Measurements from ENCODE around the gene CDCA4.

CDCA4 gene

GRCh38 chr14:104969741-104970230 lies 51.1 kb downstream of the CDCA4 start:
- Histone ChIP-seq H3K4me3 (ENCODE audit: low read length) (no peak overlapping the region), H3K4me1 (ENCODE audit: insufficient read depth, low read length) (peaks cover 28% of the 10 kb centered on the region), H3K27me3 (ENCODE audit: insufficient read depth, low read length) (peaks cover 4% of the 10 kb centered on the region; the same call in 1 of the 2 replicates), H3K9me3 (ENCODE audit: insufficient read depth, low read depth, low read length) (no peaks in the 10 kb centered on the region), H3K27ac (ENCODE audit: low read depth, low read length) (no peak overlapping the region), H3K36me3 (ENCODE audit: insufficient read depth, low read length) (no peaks in the 10 kb centered on the region), H3K9ac (ENCODE audit: low read depth, low read length) (no peak overlapping the region)
- WGBS, result 91% methylated on average over 10 of the region's 10 CpGs

- H3K9ac ChIP-seq (ENCODE audit: low read depth, low read length), result no peak overlapping the region
- no peaks in the 10 kb centered on the region for H3K9me3 ChIP-seq (ENCODE audit: insufficient read depth, low read depth, low read length)
- H3K4me3 ChIP-seq (ENCODE audit: low read length), result no peak overlapping the region
- peaks cover 28% of the 10 kb centered on the region for H3K4me1 ChIP-seq (ENCODE audit: insufficient read depth, low read length)
- H3K27ac ChIP-seq (ENCODE audit: low read depth, low read length), result no peak overlapping the region
- peaks cover 4% of the 10 kb centered on the region; the same call in 1 of the 2 replicates for H3K27me3 ChIP-seq (ENCODE audit: insufficient read depth, low read length)
- H3K36me3 ChIP-seq (ENCODE audit: insufficient read depth, low read length), result no peaks in the 10 kb centered on the region
- WGBS, result 69% methylated on average over 21 of the region's 21 CpGs
Measured at GRCh38 chr14:104968541-104969401, 52.1 kb downstream of the CDCA4 start.

DNA sequence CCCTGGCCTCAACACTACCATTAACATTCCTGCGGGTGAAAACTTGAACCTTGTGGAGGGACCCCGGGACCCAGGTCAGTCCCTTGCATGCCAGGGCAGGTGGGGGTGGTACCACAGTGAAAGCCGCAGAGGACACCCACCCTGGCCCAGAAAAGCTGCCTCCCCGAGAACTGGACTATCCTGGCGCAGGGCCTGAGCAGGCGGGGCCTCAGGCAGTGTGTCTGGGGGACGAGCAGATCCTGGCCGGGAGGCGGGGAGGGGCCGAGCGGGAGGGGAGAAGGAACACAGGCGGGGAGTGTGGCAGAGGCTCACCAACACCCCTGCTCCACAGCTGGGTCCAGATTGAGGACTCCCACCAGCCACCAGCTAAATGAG lies 52.7 kb downstream of the CDCA4 start:
- 17% methylated on average over 12 of the region's 12 CpGs for WGBS
- no peak overlapping the region for H3K27ac ChIP-seq (ENCODE audit: low read depth, low read length)
- peaks cover 23% of the 10 kb centered on the region for H3K4me1 ChIP-seq (ENCODE audit: insufficient read depth, low read length)
- H3K27me3 ChIP-seq (ENCODE audit: insufficient read depth, low read length), result peaks cover 4% of the 10 kb centered on the region; the same call in 1 of the 2 replicates
- no peak overlapping the region for H3K9ac ChIP-seq (ENCODE audit: low read depth, low read length)
- H3K4me3 ChIP-seq (ENCODE audit: low read length), result peak overlapping the region; percentile 43
- no peaks in the 10 kb centered on the region for H3K9me3 ChIP-seq (ENCODE audit: insufficient read depth, low read depth, low read length)
- no peaks in the 10 kb centered on the region for H3K36me3 ChIP-seq (ENCODE audit: insufficient read depth, low read length)

GRCh38 chr14:104967386-104968152 lies 53.3 kb downstream of the CDCA4 start:
- Histone ChIP-seq H3K4me3 (ENCODE audit: low read length) (peak overlapping the region; percentile 43), H3K27ac (ENCODE audit: low read depth, low read length) (no peak overlapping the region), H3K27me3 (ENCODE audit: insufficient read depth, low read length) (peaks cover 4% of the 10 kb centered on the region; the same call in 1 of the 2 replicates), H3K9ac (ENCODE audit: low read depth, low read length) (peak overlapping the region; percentile 50), H3K9me3 (ENCODE audit: insufficient read depth, low read depth, low read length) (no peaks in the 10 kb centered on the region), H3K36me3 (ENCODE audit: insufficient read depth, low read length) (no peaks in the 10 kb centered on the region), H3K4me1 (ENCODE audit: insufficient read depth, low read length) (peaks cover 19% of the 10 kb centered on the region)
- WGBS, result 6% methylated on average over 36 of the region's 36 CpGs

GRCh38 chr14:104966981-104967385 lies 53.9 kb downstream of the CDCA4 start:
- H3K4me1 ChIP-seq (ENCODE audit: insufficient read depth, low read length), result peaks cover 19% of the 10 kb centered on the region
- H3K4me3 ChIP-seq (ENCODE audit: low read length), result no peak overlapping the region; the same call in 1 of the 2 replicates
- no peak overlapping the region for H3K9ac ChIP-seq (ENCODE audit: low read depth, low read length)
- no peaks in the 10 kb centered on the region for H3K9me3 ChIP-seq (ENCODE audit: insufficient read depth, low read depth, low read length)
- 67% methylated on average over 7 of the region's 8 CpGs for WGBS
- H3K27me3 ChIP-seq (ENCODE audit: insufficient read depth, low read length), result peaks cover 4% of the 10 kb centered on the region; the same call in 1 of the 2 replicates
- no peaks in the 10 kb centered on the region for H3K36me3 ChIP-seq (ENCODE audit: insufficient read depth, low read length)
- H3K27ac ChIP-seq (ENCODE audit: low read depth, low read length), result no peak overlapping the region

GRCh38 chr14:104966261-104966865 lies 54.5 kb downstream of the CDCA4 start:
- Histone ChIP-seq H3K9ac (ENCODE audit: low read depth, low read length) (no peak overlapping the region), H3K4me1 (ENCODE audit: insufficient read depth, low read length) (peaks cover 19% of the 10 kb centered on the region), H3K9me3 (ENCODE audit: insufficient read depth, low read depth, low read length) (no peaks in the 10 kb centered on the region), H3K36me3 (ENCODE audit: insufficient read depth, low read length) (no peaks in the 10 kb centered on the region), H3K4me3 (ENCODE audit: low read length) (no peak overlapping the region), H3K27me3 (ENCODE audit: insufficient read depth, low read length) (peaks cover 4% of the 10 kb centered on the region; the same call in 1 of the 2 replicates), H3K27ac (ENCODE audit: low read depth, low read length) (no peak overlapping the region)
- WGBS, result 89% methylated on average over 9 of the region's 9 CpGs

- peaks cover 4% of the 10 kb centered on the region; the same call in 1 of the 2 replicates for H3K27me3 ChIP-seq (ENCODE audit: insufficient read depth, low read length)
- no peaks in the 10 kb centered on the region for H3K9me3 ChIP-seq (ENCODE audit: insufficient read depth, low read depth, low read length)
- 89% methylated on average over 13 of the region's 13 CpGs for WGBS
- H3K36me3 ChIP-seq (ENCODE audit: insufficient read depth, low read length), result no peaks in the 10 kb centered on the region
- no peak overlapping the region for H3K9ac ChIP-seq (ENCODE audit: low read depth, low read length)
- H3K27ac ChIP-seq (ENCODE audit: low read depth, low read length), result no peak overlapping the region
- H3K4me1 ChIP-seq (ENCODE audit: insufficient read depth, low read length), result peaks cover 19% of the 10 kb centered on the region
- H3K4me3 ChIP-seq (ENCODE audit: low read length), result no peak overlapping the region
Measured at GRCh38 chr14:104965561-104966231, 55.2 kb downstream of the CDCA4 start.

DNA sequence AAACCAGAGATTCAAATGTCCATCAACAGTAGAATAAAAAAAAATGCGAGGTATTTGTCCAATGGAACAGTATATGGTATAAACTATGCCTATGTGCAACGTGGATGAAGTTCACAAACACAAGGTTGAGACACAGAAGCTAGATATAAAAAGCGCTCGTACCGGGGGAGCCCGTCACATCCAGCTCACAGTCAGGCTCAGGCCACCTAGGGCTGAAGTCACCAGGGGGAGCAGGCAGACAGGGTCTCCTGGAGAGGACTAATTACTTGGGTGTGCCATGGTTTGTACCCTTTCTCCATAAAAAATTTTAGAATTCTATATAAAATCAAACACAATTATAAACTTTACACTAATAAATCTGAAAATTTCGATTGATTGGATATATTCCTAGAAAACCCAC lies 56.3 kb downstream of the CDCA4 start:
- 94% methylated on average over 7 of the region's 7 CpGs for WGBS
- H3K36me3 ChIP-seq (ENCODE audit: insufficient read depth, low read length), result no peaks in the 10 kb centered on the region
- H3K4me1 ChIP-seq (ENCODE audit: insufficient read depth, low read length), result peaks cover 19% of the 10 kb centered on the region
- no peaks in the 10 kb centered on the region for H3K9me3 ChIP-seq (ENCODE audit: insufficient read depth, low read depth, low read length)
- H3K27me3 ChIP-seq (ENCODE audit: insufficient read depth, low read length), result peaks cover 4% of the 10 kb centered on the region; the same call in 1 of the 2 replicates
- H3K4me3 ChIP-seq (ENCODE audit: low read length), result no peak overlapping the region
- no peak overlapping the region for H3K27ac ChIP-seq (ENCODE audit: low read depth, low read length)
- no peak overlapping the region for H3K9ac ChIP-seq (ENCODE audit: low read depth, low read length)

Measured in HUES64 (cell line).